ENCODE data around the gene CLIC3.

Gene CLIC3

GRCh38 chr9:136994888-136995230, 1.5 kb downstream of the CLIC3 start:
- Histone ChIP-seq H3K79me2 (ENCODE audit: insufficient read depth, low read length) (no peaks in the 10 kb centered on the region), H3K27me3 (ENCODE audit: insufficient read depth, low read length) (no peaks in the 10 kb centered on the region), H3K27ac (ENCODE audit: low read depth, low read length, poor library complexity, severe bottlenecking) (no peak overlapping the region), H3K36me3 (ENCODE audit: insufficient read depth, low read length) (no peaks in the 10 kb centered on the region; the same call in 1 of the 2 replicates), H3K4me1 (ENCODE audit: insufficient read depth, low read length, severe bottlenecking) (peaks cover 20% of the 10 kb centered on the region), H3K9ac (ENCODE audit: low read length) (no peak overlapping the region), H3F3A (ENCODE audit: insufficient read depth, low read length) (no peaks in the 10 kb centered on the region), H2AFZ (ENCODE audit: low read length) (no peak overlapping the region), H3K4me2 (ENCODE audit: low read length) (no peak overlapping the region), H4K20me1 (ENCODE audit: insufficient read depth, low read length) (no peaks in the 10 kb centered on the region), H3K9me3 (ENCODE audit: low read length) (no peaks in the 10 kb centered on the region), H3K4me3 (ENCODE audit: low read depth, low read length, poor library complexity, severe bottlenecking) (no peak overlapping the region), H3K9me2 (ENCODE audit: low read depth, low read length) (no peaks in the 10 kb centered on the region)
- TF ChIP-seq EZH2 (IDR thresholded peaks at IDR 0.05; ENCODE audit: borderline replicate concordance, low read length): no peak
- TF ChIP-seq, protein P1, sequence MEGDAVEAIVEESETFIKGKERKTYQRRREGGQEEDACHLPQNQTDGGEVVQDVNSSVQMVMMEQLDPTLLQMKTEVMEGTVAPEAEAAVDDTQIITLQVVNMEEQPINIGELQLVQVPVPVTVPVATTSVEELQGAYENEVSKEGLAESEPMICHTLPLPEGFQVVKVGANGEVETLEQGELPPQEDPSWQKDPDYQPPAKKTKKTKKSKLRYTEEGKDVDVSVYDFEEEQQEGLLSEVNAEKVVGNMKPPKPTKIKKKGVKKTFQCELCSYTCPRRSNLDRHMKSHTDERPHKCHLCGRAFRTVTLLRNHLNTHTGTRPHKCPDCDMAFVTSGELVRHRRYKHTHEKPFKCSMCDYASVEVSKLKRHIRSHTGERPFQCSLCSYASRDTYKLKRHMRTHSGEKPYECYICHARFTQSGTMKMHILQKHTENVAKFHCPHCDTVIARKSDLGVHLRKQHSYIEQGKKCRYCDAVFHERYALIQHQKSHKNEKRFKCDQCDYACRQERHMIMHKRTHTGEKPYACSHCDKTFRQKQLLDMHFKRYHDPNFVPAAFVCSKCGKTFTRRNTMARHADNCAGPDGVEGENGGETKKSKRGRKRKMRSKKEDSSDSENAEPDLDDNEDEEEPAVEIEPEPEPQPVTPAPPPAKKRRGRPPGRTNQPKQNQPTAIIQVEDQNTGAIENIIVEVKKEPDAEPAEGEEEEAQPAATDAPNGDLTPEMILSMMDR (IDR thresholded peaks at IDR 0.05; ENCODE audit: low read length): no peak

GRCh38 chr9:136994180-136994887, 2.0 kb downstream of the CLIC3 start:
- Histone ChIP-seq H3K36me3 (ENCODE audit: insufficient read depth, low read length) (no peaks in the 10 kb centered on the region; the same call in 1 of the 2 replicates), H3K79me2 (ENCODE audit: insufficient read depth, low read length) (no peaks in the 10 kb centered on the region), H3K4me2 (ENCODE audit: low read length) (no peak overlapping the region), H4K20me1 (ENCODE audit: insufficient read depth, low read length) (no peaks in the 10 kb centered on the region), H3K9me2 (ENCODE audit: low read depth, low read length) (no peaks in the 10 kb centered on the region), H3K4me3 (ENCODE audit: low read depth, low read length, poor library complexity, severe bottlenecking) (no peak overlapping the region), H3K9me3 (ENCODE audit: low read length) (no peaks in the 10 kb centered on the region), H3F3A (ENCODE audit: insufficient read depth, low read length) (no peaks in the 10 kb centered on the region), H2AFZ (ENCODE audit: low read length) (no peak overlapping the region), H3K27me3 (ENCODE audit: insufficient read depth, low read length) (no peaks in the 10 kb centered on the region), H3K9ac (ENCODE audit: low read length) (no peak overlapping the region), H3K27ac (ENCODE audit: low read depth, low read length, poor library complexity, severe bottlenecking) (no peak overlapping the region), H3K4me1 (ENCODE audit: insufficient read depth, low read length, severe bottlenecking) (peaks cover 20% of the 10 kb centered on the region)
- TF ChIP-seq, protein P1 (IDR thresholded peaks at IDR 0.05; ENCODE audit: low read length): no peak
- TF ChIP-seq EZH2 (IDR thresholded peaks at IDR 0.05; ENCODE audit: borderline replicate concordance, low read length): no peak

DNA sequence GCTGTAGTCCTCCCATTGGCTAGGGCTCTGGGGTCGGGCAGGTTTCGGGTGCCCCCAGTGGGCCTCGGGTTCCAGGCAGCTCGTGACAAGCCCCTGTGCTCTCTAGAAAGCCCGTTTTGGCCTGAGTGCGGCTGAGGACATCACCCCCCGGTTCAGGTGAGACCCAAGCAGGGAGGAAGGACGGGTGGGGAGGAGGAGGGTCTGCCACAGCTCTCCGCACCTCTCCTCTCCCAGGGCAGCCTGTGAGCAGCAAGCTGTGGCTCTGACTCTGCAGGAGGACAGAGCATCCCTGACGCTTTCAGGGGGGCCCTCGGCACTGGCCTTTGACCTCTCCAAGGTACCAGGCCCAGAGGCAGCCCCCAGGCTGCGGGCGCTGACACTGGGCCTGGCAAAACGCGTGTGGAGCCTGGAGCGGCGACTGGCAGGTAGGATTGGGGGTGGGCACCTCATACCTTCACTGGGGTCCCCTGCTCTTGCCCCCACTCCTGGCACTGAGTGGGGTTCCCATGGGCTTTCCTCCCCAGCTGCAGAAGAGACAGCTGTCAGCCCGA, 3.5 kb downstream of the CLIC3 start:
- Histone ChIP-seq H3K36me3 (ENCODE audit: insufficient read depth, low read length) (no peaks in the 10 kb centered on the region; the same call in 1 of the 2 replicates), H3K79me2 (ENCODE audit: insufficient read depth, low read length) (no peaks in the 10 kb centered on the region), H3K4me2 (ENCODE audit: low read length) (peak overlapping the region; percentile 94), H3K9ac (ENCODE audit: low read length) (peak overlapping the region; percentile 73), H3K4me1 (ENCODE audit: insufficient read depth, low read length, severe bottlenecking) (peaks cover 20% of the 10 kb centered on the region), H3K4me3 (ENCODE audit: low read depth, low read length, poor library complexity, severe bottlenecking) (peak overlapping the region; percentile 85), H3K9me2 (ENCODE audit: low read depth, low read length) (no peaks in the 10 kb centered on the region), H2AFZ (ENCODE audit: low read length) (no peak overlapping the region), H3K27me3 (ENCODE audit: insufficient read depth, low read length) (peaks cover 10% of the 10 kb centered on the region; the same call in 1 of the 2 replicates), H3K9me3 (ENCODE audit: low read length) (no peaks in the 10 kb centered on the region), H3K27ac (ENCODE audit: low read depth, low read length, poor library complexity, severe bottlenecking) (peak overlapping the region; percentile 16), H4K20me1 (ENCODE audit: insufficient read depth, low read length) (no peaks in the 10 kb centered on the region), H3F3A (ENCODE audit: insufficient read depth, low read length) (no peaks in the 10 kb centered on the region)
- no peak for TF ChIP-seq EZH2 (IDR thresholded peaks at IDR 0.05; ENCODE audit: borderline replicate concordance, low read length)
- TF ChIP-seq, protein P1 (IDR thresholded peaks at IDR 0.05; ENCODE audit: low read length): no peak
